ENCODE results near the gene BORCS6. TPM values are rescaled to one million over a fixed set of nuclear protein-coding genes. Genes with fewer than 3 reads are reported as not detected.

BORCS6 gene
- total RNA-seq, 1 experiment from 2014 or later: 7.3 TPM

DNA sequence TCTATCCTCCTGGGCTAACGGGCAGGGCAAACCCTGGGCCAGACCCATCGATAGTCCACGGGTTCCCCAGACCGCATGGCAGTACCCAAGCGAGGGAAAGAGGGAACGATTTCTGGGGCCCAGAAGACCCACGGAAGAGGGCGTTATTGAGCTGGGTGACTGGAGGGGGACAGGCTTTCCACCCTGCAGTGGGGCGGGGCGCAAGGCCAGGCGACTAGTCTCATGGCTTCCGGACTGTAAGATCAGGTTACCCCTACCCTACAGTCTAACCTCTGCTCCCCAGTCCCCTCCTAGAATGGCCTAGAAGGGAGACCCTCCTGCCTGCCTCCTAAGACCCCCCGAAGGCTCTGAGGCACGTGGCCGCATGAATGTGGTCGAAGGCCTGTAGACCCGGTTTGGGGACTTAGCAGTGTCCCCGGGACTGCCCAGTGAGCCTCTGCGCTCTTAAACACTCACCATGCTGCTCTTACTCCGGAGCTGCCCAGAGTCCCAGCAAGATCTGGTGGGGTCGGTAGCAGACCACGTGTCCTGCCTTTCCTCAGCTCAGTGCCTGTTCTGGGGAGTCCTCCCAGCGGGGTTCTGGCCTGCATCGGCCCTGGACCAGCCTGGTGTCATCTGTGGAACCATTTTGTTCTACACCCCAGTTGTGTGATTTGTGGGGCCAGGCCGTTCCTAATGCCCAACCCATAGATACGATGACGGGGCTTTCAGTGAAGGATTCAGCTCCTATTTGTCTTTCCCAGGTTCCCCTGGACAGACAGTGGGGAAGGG, 33.6 kb upstream of the BORCS6 start:
- BruUV-seq (replicated peaks): TSS peak; percentile 93
- Histone ChIP-seq H3K4me3 (ENCODE audit: low read length) (peak overlapping the region; percentile 82), H3F3A (ENCODE audit: low read length, unreplicated experiment) (peaks cover 4% of the 10 kb centered on the region), H3K79me2 (ENCODE audit: low read length) (no peaks in the 10 kb centered on the region), H2AFZ (ENCODE audit: low read length) (peak overlapping the region; percentile 82), H3K4me2 (ENCODE audit: low read length) (peak overlapping the region; percentile 96), H4K20me1 (ENCODE audit: low read length) (no peaks in the 10 kb centered on the region), H3K9me2 (replicated peaks; ENCODE audit: low read length) (no peaks in the 10 kb centered on the region), H3K9ac (ENCODE audit: low read length) (peak overlapping the region; percentile 93), H3K27ac (ENCODE audit: low read length) (peak overlapping the region; percentile 91), H3K9me3 (ENCODE audit: low read length) (no peaks in the 10 kb centered on the region), H3K4me1 (ENCODE audit: insufficient read depth, low read length) (peaks cover 10% of the 10 kb centered on the region), H3K27me3 (ENCODE audit: low read length) (no peaks in the 10 kb centered on the region), H3K36me3 (ENCODE audit: low read depth, low read length) (peaks cover 4% of the 10 kb centered on the region; the same call in 1 of the 2 replicates)
- ATAC-seq (peak; percentile 12), DNase-seq (peak; percentile 26)
- intact Hi-C loops (cut with micrococcal nuclease): loop anchor here (2.0 to 5.0 kb wide), 2 partner anchors 23 to 86 kb away; no protein-coding TSS in a partner anchor
- TF ChIP-seq CTCF (conservative IDR thresholded peaks at IDR 0.05; ENCODE audit: low read depth, low read length) (peak; percentile 30; the same call in 1 of the 2 replicates), EZH2 (IDR thresholded peaks at IDR 0.05; ENCODE audit: low read length, unreplicated experiment) (no peak)
- ChIA-PET CTCF (interaction anchor here (0.6 kb wide), 1 partner anchor 77 kb away, joined by 3 read pairs; no protein-coding TSS in a partner anchor), POLR2A (ENCODE audit: unreplicated experiment) (no interaction called here)

GRCh38 chr17:8222630-8223355, 32.8 kb upstream of the BORCS6 start:
- Histone ChIP-seq H3F3A (ENCODE audit: low read length, unreplicated experiment) (peaks cover 4% of the 10 kb centered on the region), H3K9me3 (ENCODE audit: low read length) (no peaks in the 10 kb centered on the region), H4K20me1 (ENCODE audit: low read length) (no peaks in the 10 kb centered on the region), H3K79me2 (ENCODE audit: low read length) (no peaks in the 10 kb centered on the region), H3K4me3 (ENCODE audit: low read length) (peak overlapping the region; percentile 82), H3K27ac (ENCODE audit: low read length) (peak overlapping the region; percentile 91), H3K27me3 (ENCODE audit: low read length) (no peaks in the 10 kb centered on the region), H3K4me1 (ENCODE audit: insufficient read depth, low read length) (peaks cover 10% of the 10 kb centered on the region), H2AFZ (ENCODE audit: low read length) (peak overlapping the region; percentile 82), H3K9me2 (replicated peaks; ENCODE audit: low read length) (no peaks in the 10 kb centered on the region), H3K36me3 (ENCODE audit: low read depth, low read length) (no peaks in the 10 kb centered on the region), H3K4me2 (ENCODE audit: low read length) (peak overlapping the region; percentile 96), H3K9ac (ENCODE audit: low read length) (peak overlapping the region; percentile 93)
- ChIA-PET CTCF (interaction anchor here (0.6 kb wide), 2 partner anchors 24 to 380 kb away, joined by 3 to 4 read pairs; no protein-coding TSS in a partner anchor), POLR2A (ENCODE audit: unreplicated experiment) (interaction anchor here (0.6 kb wide), 1 partner anchor 35 kb away, joined by 4 read pairs; no protein-coding TSS in a partner anchor)
- TF ChIP-seq EZH2 (IDR thresholded peaks at IDR 0.05; ENCODE audit: low read length, unreplicated experiment) (no peak), CTCF (conservative IDR thresholded peaks at IDR 0.05; ENCODE audit: low read depth, low read length) (no peak), EZH2phosphoT487 (IDR thresholded peaks at IDR 0.05; ENCODE audit: borderline replicate concordance, low read length) (no peak)
- DNase-seq: peak; percentile 88
- ATAC-seq: peak; percentile 44
- TSS peak; percentile 63 for BruUV-seq (replicated peaks)
- intact Hi-C loops (cut with micrococcal nuclease): loop anchor here (1.0 to 5.0 kb wide), 3 partner anchors 24 to 102 kb away; no protein-coding TSS in a partner anchor

All from PC-3 (cell line).